Measurements from ENCODE around the gene EIF4H.

- TF ChIP-seq CTCF (IDR thresholded peaks at IDR 0.05): no peak
- TF ChIP-seq POLR2A (IDR thresholded peaks at IDR 0.05): no peak
These were observed 8.1 kb upstream of the EIF4H start for GRCh38 chr7:74165867-74166593.

Measured in Peyer's patch (tissue), 4 donors.